IPS DF 6.9 (cell line): ENCODE data around the gene GTF2A1L.

ENCODE experiments used
- DNase-seq: peaks from one replicate; pipeline ENCODE4 v3.0.0-alpha.2; 2013; ENCODE audit warnings: low read depth, low spot score
- H3K27ac ChIP-seq: one replicate; pipeline ENCODE4 v1.5.1; 2013; ENCODE audit warnings: low read length, control low read depth
- H3K27me3 ChIP-seq: 2 replicates; pipeline ENCODE4 v1.6.1; 2013; ENCODE audit warnings: mild to moderate bottlenecking, low read length; ENCODE audit not compliant: control insufficient read depth, insufficient read depth
- H3K36me3 ChIP-seq: 2 replicates; pipeline ENCODE4 v1.6.1; 2013; ENCODE audit warnings: low read length; ENCODE audit not compliant: control insufficient read depth, insufficient read depth
- H3K4me1 ChIP-seq: 2 replicates; pipeline ENCODE4 v1.6.1; 2013; ENCODE audit warnings: low read length; ENCODE audit not compliant: control insufficient read depth, insufficient read depth
- H3K4me3 ChIP-seq: 2 replicates; pipeline ENCODE4 v1.5.1; 2013; ENCODE audit warnings: mild to moderate bottlenecking, low read length
- H3K9me3 ChIP-seq: 2 replicates; pipeline ENCODE4 v1.6.1; 2013; ENCODE audit warnings: low read length, inconsistent platforms; ENCODE audit not compliant: control insufficient read depth, insufficient read depth
- WGBS: extraction: QIAGEN DNeasy Blood & Tissue Kit; methylation state at CpG from one replicate; pipeline ENCODE4 v1.1.7; 2013; ENCODE audit warnings: mixed read lengths, missing lambda C conversion rate; ENCODE audit not compliant: insufficient read length, insufficient coverage; 5-methylcytosine and 5-hydroxymethylcytosine counted together

GTF2A1L gene, protein sequence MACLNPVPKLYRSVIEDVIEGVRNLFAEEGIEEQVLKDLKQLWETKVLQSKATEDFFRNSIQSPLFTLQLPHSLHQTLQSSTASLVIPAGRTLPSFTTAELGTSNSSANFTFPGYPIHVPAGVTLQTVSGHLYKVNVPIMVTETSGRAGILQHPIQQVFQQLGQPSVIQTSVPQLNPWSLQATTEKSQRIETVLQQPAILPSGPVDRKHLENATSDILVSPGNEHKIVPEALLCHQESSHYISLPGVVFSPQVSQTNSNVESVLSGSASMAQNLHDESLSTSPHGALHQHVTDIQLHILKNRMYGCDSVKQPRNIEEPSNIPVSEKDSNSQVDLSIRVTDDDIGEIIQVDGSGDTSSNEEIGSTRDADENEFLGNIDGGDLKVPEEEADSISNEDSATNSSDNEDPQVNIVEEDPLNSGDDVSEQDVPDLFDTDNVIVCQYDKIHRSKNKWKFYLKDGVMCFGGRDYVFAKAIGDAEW

DNA sequence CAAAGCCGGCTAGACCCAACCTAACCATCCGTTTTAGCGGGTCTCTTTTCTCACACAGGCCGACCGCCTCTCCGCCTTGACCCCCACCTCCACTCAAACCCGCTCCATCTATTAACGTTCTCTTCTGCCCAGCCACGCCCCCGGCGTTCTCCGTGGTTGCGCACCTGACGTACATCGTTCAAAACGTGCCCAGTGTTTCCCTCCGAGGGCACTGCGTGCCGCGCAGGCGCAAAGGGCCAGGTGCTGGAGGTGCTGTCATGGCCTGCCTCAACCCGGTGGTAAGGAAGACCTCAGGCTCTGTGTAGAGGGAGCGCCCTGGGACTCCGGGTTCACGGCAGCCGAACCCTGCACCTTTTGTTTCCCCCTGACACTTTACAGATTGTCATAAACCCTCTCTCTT, at the start of gene GTF2A1L:
GTF2A1L (plus strand) TSS at position 239 of the 400 bp plus-strand sequence; CDS start at position 258, 19 bp downstream.
- no peak for DNase-seq
- no peaks in the 10 kb centered on the region for H3K4me1 ChIP-seq
- no peaks in the 10 kb centered on the region for H3K27me3 ChIP-seq
- H3K27ac ChIP-seq, result no peak within 1 kb of the TSS
- H3K4me3 ChIP-seq, result no peak within 1 kb of the TSS
- no peaks in the 10 kb centered on the region for H3K9me3 ChIP-seq
- no peaks in the 10 kb centered on the region for H3K36me3 ChIP-seq
- no CpG with 5 or more reads among the region's 26 CpGs for WGBS

DNA sequence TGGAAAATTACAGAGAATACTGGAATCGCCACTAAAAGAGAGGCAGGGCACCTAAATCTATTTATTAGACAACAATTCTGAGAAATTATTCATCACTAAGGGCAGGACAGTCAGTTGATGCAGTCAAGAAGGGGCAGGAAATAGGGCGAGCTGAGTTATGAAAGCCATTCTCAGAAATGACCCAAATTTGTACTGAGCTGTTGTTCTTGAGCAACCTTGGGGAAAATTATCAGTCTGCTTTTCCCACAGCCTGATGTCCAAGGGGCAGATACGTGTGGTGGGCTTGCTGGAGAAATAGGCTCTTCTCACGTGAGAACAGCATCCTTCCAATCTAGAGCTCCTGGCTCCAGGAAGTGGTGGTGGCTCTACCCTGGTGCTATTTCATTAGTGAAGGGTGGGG, 49.1 kb upstream of the GTF2A1L start:
- no peaks in the 10 kb centered on the region for H3K36me3 ChIP-seq
- H3K4me3 ChIP-seq, result no peak overlapping the region
- H3K4me1 ChIP-seq, result no peaks in the 10 kb centered on the region
- no peak overlapping the region for H3K27ac ChIP-seq
- H3K9me3 ChIP-seq, result no peaks in the 10 kb centered on the region
- no CpG with 5 or more reads among the region's 4 CpGs for WGBS
- DNase-seq, result no peak
- no peaks in the 10 kb centered on the region for H3K27me3 ChIP-seq

DNA sequence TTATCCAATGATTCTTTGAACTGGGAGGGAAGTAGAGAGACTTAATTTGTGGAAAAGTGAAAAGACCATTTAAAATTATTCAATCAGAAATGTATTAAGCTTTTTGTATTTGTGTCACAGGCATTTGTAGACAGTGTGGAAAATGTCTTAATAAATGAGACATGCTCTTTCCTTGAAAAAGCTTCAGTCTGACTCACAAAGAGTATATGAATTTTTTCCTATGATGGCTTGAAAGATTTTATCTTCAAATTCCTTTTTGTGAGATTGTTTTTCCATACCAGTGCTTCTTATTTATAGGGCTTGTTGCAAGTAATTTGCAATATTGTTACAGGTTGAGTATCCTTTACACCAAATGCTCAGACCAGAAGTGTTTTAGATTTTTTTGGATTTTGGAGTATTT, 48.2 kb upstream of the GTF2A1L start:
- H3K27ac ChIP-seq, result no peak overlapping the region
- no peak overlapping the region for H3K4me3 ChIP-seq
- no peaks in the 10 kb centered on the region for H3K9me3 ChIP-seq
- DNase-seq, result no peak
- H3K36me3 ChIP-seq, result no peaks in the 10 kb centered on the region
- no peaks in the 10 kb centered on the region for H3K4me1 ChIP-seq
- no peaks in the 10 kb centered on the region for H3K27me3 ChIP-seq

DNA sequence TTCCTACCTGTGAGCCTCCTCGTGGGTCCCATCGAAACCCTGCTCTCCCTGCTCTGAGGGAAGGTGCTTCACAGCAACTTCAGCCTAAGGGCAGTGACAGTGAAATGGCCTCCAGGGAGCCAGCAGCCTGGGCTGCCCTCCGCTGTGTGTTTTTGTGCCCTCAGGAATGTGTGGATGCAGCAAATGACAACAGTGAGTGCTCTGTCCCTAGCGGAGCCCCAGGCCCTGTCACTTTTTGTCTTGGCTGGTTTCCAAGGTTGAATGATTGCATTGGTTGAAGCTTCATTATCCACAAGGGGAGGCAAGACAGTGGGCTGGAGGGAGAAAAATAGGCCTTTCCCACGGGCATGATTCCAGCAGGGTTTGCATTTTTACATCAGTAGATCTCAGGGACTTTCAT, 44.8 kb upstream of the GTF2A1L start:
- Histone ChIP-seq H3K36me3 (no peaks in the 10 kb centered on the region), H3K4me3 (no peak overlapping the region), H3K4me1 (no peaks in the 10 kb centered on the region), H3K9me3 (no peaks in the 10 kb centered on the region), H3K27me3 (no peaks in the 10 kb centered on the region), H3K27ac (no peak overlapping the region)
- DNase-seq, result no peak
- WGBS, result no CpG with 5 or more reads among the region's 5 CpGs

DNA sequence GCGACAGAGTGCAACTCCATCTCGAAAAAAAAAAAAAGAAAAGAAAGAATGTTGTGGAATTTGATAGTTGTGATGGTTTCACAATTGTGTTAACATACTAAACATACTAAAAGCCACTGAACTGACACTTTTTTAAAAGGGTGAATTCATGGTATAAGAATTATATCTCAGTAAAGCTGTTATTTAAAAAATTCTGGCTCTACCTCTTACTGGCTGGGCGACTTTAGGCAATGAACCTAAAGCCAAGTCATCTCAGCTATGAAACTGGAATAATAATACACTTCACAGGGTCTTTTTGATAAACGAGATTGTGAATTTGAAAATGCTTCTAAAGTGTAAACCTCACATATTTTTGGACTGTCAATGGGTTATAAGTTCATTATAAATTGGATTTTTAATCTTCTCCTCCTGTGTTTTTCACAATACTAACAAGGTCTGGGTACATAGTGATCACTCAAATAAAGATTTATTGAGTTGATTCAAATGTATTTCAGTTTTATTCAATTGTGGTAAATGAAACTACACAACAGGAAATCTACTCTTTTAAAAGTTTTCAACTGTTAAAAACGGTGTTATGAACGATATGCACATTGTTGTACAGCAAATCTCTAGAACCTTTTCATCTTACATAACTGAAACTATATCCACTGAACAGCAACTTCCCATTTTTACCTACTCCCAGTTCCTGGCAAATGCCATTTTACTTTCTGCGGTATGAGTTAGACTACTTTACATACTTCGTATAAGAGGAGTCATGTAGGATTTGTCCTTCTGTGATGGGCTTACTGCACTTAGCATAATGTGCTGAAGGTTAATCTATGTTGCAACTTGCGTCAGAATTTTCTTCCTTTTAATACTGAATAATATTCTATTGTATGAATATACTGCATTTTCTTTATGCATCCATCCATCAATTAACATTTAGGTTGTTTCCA, 43.0 kb upstream of the GTF2A1L start:
- no peak for DNase-seq
- no CpG with 5 or more reads among the region's 9 CpGs for WGBS
- Histone ChIP-seq H3K4me3 (no peak overlapping the region), H3K9me3 (no peaks in the 10 kb centered on the region), H3K27me3 (no peaks in the 10 kb centered on the region), H3K36me3 (no peaks in the 10 kb centered on the region), H3K27ac (no peak overlapping the region), H3K4me1 (no peaks in the 10 kb centered on the region)

DNA sequence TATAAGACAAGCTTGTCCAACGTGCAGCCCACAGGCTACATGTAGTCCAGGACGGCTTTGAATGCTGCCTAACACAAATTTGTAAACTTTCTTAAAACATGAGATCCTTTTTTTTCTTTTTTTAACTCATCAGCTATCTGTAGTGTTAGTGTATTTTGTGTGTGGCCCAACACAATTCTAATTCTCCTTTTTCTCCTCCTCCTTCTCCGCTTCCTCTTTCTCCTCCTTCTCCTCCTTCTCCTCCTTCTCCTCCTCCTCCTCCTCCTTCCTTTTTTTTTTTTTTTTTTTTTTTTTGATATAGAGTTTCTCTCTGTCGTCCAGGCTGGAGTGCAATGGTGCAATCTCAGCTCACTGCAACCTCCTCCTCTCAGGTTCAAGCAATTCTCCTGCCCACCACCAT, 39.3 kb upstream of the GTF2A1L start:
- no peak for DNase-seq
- Histone ChIP-seq H3K4me1 (no peaks in the 10 kb centered on the region), H3K4me3 (no peak overlapping the region), H3K9me3 (no peaks in the 10 kb centered on the region), H3K36me3 (no peaks in the 10 kb centered on the region), H3K27me3 (no peaks in the 10 kb centered on the region), H3K27ac (no peak overlapping the region)
- 60% methylated on average over 1 of the region's 4 CpGs for WGBS

DNA sequence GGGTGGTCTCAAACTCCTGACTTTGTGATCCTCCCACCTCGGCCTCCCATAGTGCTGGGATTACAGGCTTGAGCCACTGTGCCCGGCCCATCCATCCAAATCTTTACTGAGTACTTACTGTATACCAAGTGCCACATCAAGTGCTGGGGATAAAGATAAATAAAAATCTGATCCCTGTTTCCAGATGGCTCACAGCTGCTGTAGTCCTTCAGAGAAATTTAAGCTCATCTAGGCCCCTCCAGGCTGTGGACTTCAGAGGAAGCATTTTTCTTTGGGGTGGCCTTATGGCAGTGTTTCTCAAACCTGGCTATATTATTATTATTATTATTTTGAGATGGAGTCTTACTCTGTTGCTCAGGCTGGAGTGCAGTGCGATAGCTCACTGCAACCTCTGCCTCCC, 33.7 kb upstream of the GTF2A1L start:
- 0 out of 2 replicates have a peak, but pooled peaks cover 2% of the 10 kb centered on the region for H3K4me1 ChIP-seq
- no CpG with 5 or more reads among the region's 3 CpGs for WGBS
- H3K36me3 ChIP-seq, result no peaks in the 10 kb centered on the region

DNA sequence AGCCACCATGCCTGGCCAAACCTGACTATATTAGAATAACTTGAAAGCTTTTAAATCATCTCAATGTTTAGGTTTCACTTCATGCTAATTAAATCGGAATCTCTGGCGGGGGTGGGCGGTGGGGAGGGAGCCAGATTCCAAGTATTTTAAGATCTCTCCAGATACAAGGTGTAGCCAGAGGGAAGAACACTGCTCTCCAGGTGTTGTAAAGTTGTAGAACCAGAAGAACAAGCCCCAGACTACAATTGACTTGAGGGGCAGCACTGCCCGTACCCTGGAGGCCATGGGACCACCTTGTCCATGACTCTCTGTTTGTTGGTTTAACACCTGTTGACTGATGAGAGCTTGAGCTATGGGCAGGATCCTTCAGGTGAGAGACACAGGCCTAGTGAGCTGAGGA, 33.1 kb upstream of the GTF2A1L start:
- Histone ChIP-seq H3K9me3 (no peaks in the 10 kb centered on the region), H3K27ac (no peak overlapping the region), H3K27me3 (no peaks in the 10 kb centered on the region), H3K4me1 (0 out of 2 replicates have a peak, but pooled peaks cover 2% of the 10 kb centered on the region), H3K36me3 (no peaks in the 10 kb centered on the region), H3K4me3 (no peak overlapping the region)
- DNase-seq, result no peak
- no CpG with 5 or more reads among the region's 4 CpGs for WGBS

More for the DNA sequence above, 33.7 kb upstream of the GTF2A1L start:
- H3K9me3 ChIP-seq, result no peaks in the 10 kb centered on the region
- DNase-seq, result no peak
- H3K4me3 ChIP-seq, result no peak overlapping the region
- H3K27me3 ChIP-seq, result no peaks in the 10 kb centered on the region
- H3K27ac ChIP-seq, result no peak overlapping the region

DNA sequence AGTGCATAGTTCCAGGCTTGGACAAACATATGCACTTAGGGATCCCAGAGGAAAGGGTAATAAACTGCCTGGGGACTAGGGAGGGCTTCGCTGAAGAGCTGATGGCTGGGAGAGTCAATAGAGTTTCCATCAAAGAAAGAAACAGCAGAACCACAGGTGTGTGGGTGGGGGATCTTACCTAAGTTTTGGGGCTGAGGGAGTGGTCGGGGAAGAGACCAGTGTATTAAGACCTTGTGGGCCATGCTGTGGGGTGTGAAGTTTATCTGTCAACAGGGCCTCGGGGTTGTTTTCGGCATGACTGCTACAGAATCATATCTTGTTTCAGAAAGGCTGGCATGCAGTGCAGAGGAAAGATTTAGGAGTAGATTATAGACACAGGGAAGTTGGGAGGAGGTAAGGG, 31.2 kb upstream of the GTF2A1L start:
- Histone ChIP-seq H3K36me3 (no peaks in the 10 kb centered on the region), H3K4me1 (0 out of 2 replicates have a peak, but pooled peaks cover 2% of the 10 kb centered on the region), H3K27me3 (no peaks in the 10 kb centered on the region), H3K4me3 (no peak overlapping the region), H3K9me3 (no peaks in the 10 kb centered on the region), H3K27ac (no peak overlapping the region)
- WGBS, result no CpG with 5 or more reads among the region's 4 CpGs
- DNase-seq, result no peak

DNA sequence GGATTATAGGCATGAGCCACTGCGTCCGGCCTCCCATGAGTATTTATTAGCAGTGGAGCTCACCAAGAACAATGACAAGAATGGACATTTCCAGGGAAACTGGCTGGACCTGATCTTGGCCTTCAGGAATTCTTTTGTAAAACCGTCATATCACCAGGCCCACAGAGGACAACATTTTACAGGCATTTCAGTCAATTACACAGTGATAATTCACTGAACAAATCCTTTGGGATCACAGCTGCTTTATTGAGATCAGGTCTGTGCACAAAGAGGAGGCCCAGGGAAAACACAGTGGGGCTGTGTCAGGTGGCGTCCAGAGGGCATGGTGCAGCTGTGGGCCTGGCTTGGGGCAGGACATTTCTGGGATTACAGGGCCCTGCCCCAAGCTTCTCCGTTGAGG, 30.1 kb upstream of the GTF2A1L start:
- no peak overlapping the region for H3K27ac ChIP-seq

More for the DNA sequence above, 30.1 kb upstream of the GTF2A1L start:
- no CpG with 5 or more reads among the region's 5 CpGs for WGBS
- Histone ChIP-seq H3K4me1 (0 out of 2 replicates have a peak, but pooled peaks cover 2% of the 10 kb centered on the region), H3K36me3 (no peaks in the 10 kb centered on the region), H3K9me3 (no peaks in the 10 kb centered on the region), H3K27me3 (no peaks in the 10 kb centered on the region), H3K4me3 (no peak overlapping the region)
- DNase-seq, result no peak
